Spleen (tissue), 7 donors: ENCODE measurements around the gene MAPKAP1.

ENCODE experiments used
- POLR2A ChIP-seq, 3 donors: fragments of 450-650 bp; IDR thresholded peaks; one replicate each; pipeline ENCODE4 v1.5.1; 2017; ENCODE audit warnings: antibody characterized with exemption in 3 of 3, mild to moderate bottlenecking in 1 of 3
- POLR2AphosphoS5 ChIP-seq, 3 donors: sonication (generic); formaldehyde crosslinking; IDR thresholded peaks; one replicate each; pipeline ENCODE4 v1.5.1; 2017; ENCODE audit warnings: antibody characterized with exemption in 3 of 3
- TF ChIP-seq, protein P1 (sequence below), 11 experiments: fragments of 200-600 bp in 7 of 11; fragments of 450-650 bp in 4 of 11; sonication (generic) in 4 of 11; IDR thresholded peaks in 8 of 11; conservative IDR thresholded peaks in 3 of 11; 1 replicate in 7 of 11; 2 replicates in 4 of 11; pipeline versions ENCODE4 v1.4.0 to v1.8.0; 2016 to 2021; ENCODE audit warnings: antibody characterized with exemption in 11 of 11, inconsistent platforms in 4 of 11, mild to moderate bottlenecking in 1 of 11
- donor health status: DM: no; HTN: no; CAD: no; lungs with moderate emphysema.
- donor health status: DM: no; HTN: no; CAD: no.
- donor health status: DM: no; HTN: no; CAD: no.

- TF ChIP-seq, protein P1, sequence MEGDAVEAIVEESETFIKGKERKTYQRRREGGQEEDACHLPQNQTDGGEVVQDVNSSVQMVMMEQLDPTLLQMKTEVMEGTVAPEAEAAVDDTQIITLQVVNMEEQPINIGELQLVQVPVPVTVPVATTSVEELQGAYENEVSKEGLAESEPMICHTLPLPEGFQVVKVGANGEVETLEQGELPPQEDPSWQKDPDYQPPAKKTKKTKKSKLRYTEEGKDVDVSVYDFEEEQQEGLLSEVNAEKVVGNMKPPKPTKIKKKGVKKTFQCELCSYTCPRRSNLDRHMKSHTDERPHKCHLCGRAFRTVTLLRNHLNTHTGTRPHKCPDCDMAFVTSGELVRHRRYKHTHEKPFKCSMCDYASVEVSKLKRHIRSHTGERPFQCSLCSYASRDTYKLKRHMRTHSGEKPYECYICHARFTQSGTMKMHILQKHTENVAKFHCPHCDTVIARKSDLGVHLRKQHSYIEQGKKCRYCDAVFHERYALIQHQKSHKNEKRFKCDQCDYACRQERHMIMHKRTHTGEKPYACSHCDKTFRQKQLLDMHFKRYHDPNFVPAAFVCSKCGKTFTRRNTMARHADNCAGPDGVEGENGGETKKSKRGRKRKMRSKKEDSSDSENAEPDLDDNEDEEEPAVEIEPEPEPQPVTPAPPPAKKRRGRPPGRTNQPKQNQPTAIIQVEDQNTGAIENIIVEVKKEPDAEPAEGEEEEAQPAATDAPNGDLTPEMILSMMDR (IDR thresholded peaks at IDR 0.05 in 8 of 11, conservative IDR thresholded peaks at IDR 0.05 in 3 of 11), result no peak
- TF ChIP-seq POLR2A (IDR thresholded peaks at IDR 0.05), result no peak
- TF ChIP-seq POLR2AphosphoS5 (IDR thresholded peaks at IDR 0.05), result no peak
Observed at GRCh38 chr9:125639057-125639456, 68.0 kb downstream of the MAPKAP1 start.
